Measurements from ENCODE around the gene FMNL3. TPM values are rescaled to one million over a fixed set of nuclear protein-coding genes. Genes with fewer than 3 reads are reported as not detected.

The FMNL3 gene
- total RNA-seq, 4 donors from 2014 or later, result 9.6 to 14.6 (median 12.8) TPM

DNA sequence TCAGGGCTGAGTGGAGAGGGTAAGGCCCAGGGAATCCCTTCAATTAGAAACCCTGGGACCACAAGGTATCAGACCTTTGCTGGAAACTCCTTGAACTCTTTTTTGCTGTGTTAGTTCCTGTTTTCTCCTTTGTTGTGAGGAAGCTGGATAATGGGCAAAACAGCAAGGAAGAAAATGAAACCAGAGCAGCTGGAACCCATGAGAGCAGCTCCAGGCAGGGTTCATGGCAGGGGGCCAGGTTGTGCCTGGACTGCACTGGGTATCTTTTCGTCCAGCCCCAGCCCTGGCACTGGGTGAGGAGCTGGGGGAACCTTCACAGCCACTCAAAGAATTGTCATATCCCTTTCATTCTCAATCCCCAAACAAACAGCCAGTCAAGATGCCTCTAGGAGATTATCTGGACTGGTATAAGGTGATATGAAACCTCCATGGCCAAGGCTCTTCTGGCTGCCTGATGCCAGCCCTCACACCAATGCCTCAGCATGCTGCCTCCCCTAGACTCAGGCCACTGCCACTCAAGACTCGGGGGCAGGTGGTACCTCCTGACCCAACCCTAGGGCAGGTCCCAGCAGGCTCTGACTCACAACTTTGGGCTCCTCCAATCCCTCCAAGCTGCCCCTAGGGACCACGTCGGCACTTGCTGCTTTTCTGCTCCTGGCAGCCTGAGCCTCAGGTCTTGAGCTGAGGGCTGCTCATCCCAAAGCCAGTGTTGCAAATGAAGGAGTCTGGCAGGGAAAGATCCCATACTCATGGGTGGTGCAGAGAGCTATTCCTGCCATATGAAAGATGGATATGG lies 118.3 kb downstream of the FMNL3 start:
- no peak overlapping the region for H3K4me3 ChIP-seq

GRCh38 chr12:49588281-49588680 lies 118.9 kb downstream of the FMNL3 start:
- no peaks in the 10 kb centered on the region for H3K27me3 ChIP-seq
- H3K4me1 ChIP-seq, result peaks cover 5 to 11% (median 8%) of the 10 kb centered on the region in 4 donors
- peaks cover 0 to 22% (median 8%) of the 10 kb centered on the region in 4 donors for H3K36me3 ChIP-seq
- DNase-seq (ENCODE audit: extremely low spot score), result no peak
- TF ChIP-seq POLR2A (IDR thresholded peaks at IDR 0.05; ENCODE audit: low read depth), result no peak
- no peak for TF ChIP-seq EP300 (IDR thresholded peaks at IDR 0.05)
- TF ChIP-seq, protein P1, sequence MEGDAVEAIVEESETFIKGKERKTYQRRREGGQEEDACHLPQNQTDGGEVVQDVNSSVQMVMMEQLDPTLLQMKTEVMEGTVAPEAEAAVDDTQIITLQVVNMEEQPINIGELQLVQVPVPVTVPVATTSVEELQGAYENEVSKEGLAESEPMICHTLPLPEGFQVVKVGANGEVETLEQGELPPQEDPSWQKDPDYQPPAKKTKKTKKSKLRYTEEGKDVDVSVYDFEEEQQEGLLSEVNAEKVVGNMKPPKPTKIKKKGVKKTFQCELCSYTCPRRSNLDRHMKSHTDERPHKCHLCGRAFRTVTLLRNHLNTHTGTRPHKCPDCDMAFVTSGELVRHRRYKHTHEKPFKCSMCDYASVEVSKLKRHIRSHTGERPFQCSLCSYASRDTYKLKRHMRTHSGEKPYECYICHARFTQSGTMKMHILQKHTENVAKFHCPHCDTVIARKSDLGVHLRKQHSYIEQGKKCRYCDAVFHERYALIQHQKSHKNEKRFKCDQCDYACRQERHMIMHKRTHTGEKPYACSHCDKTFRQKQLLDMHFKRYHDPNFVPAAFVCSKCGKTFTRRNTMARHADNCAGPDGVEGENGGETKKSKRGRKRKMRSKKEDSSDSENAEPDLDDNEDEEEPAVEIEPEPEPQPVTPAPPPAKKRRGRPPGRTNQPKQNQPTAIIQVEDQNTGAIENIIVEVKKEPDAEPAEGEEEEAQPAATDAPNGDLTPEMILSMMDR (IDR thresholded peaks at IDR 0.05), result no peak
- no peak for TF ChIP-seq POLR2AphosphoS5 (IDR thresholded peaks at IDR 0.05)
- WGBS, result 94% methylated on average over 6 of the region's 7 CpGs
- no peak overlapping the region for H3K27ac ChIP-seq (replicated peaks in 1 of 4)
- intact Hi-C loops (cut with DNase I), result no loop called here
- H3K4me3 ChIP-seq, result no peak overlapping the region
- H3K9me3 ChIP-seq, result peaks cover 0 to 5% (median 0%) of the 10 kb centered on the region in 4 donors

More for the DNA sequence above, 118.3 kb downstream of the FMNL3 start:
- Histone ChIP-seq H3K27me3 (no peaks in the 10 kb centered on the region), H3K4me1 (peaks cover 0 to 7% (median 2%) of the 10 kb centered on the region in 4 donors), H3K27ac (replicated peaks in 1 of 4) (no peak overlapping the region), H3K36me3 (peaks cover 0 to 22% (median 8%) of the 10 kb centered on the region in 4 donors), H3K9me3 (peaks cover 0 to 5% (median 0%) of the 10 kb centered on the region in 4 donors)
- no peak for TF ChIP-seq POLR2AphosphoS5 (IDR thresholded peaks at IDR 0.05)
- TF ChIP-seq, protein P1 (IDR thresholded peaks at IDR 0.05), result no peak
- no peak for TF ChIP-seq EP300 (IDR thresholded peaks at IDR 0.05)
- no peak for TF ChIP-seq POLR2A (IDR thresholded peaks at IDR 0.05; ENCODE audit: low read depth)
- WGBS, result 78% methylated on average over 4 of the region's 4 CpGs
- no peak for DNase-seq (ENCODE audit: extremely low spot score)
- intact Hi-C loops (cut with DNase I), result no loop called here

- H3K4me1 ChIP-seq, result peaks cover 14 to 19% (median 17%) of the 10 kb centered on the region in 4 donors
- no peak overlapping the region for H3K4me3 ChIP-seq
- no peaks in the 10 kb centered on the region for H3K27me3 ChIP-seq
- H3K36me3 ChIP-seq, result peaks cover 0 to 22% (median 8%) of the 10 kb centered on the region in 4 donors
- intact Hi-C loops (cut with DNase I), result no loop called here
- 86% methylated on average over 11 of the region's 11 CpGs for WGBS
- peaks cover 0 to 5% (median 0%) of the 10 kb centered on the region in 4 donors for H3K9me3 ChIP-seq
- TF ChIP-seq POLR2AphosphoS5 (IDR thresholded peaks at IDR 0.05), result no peak
- no peak for DNase-seq (ENCODE audit: extremely low spot score)
- no peak overlapping the region for H3K27ac ChIP-seq (replicated peaks in 1 of 4)
These were observed 119.9 kb downstream of the FMNL3 start for GRCh38 chr12:49587174-49587908.

Small RNA genes lying within 50 kb of the gene (small RNA-seq; reads per million reads assigned to genes)
- gene AC020612.2 (0 reads per million in 3 donors), gene HIGD1AP9 (0 reads per million in 3 donors), gene POLR2KP1 (0 reads per million in 3 donors), gene RNU6-834P (0 reads per million in 3 donors)

Other genes starting within 250 kb of the FMNL3 start
- gene KCNH3, start 168.4 kb downstream of the FMNL3 start, total RNA-seq, result under 1 TPM in 3 of 4 donors, not detected in 1; 0.34 to 0.66 (median 0.65) TPM
- gene MCRS1, start 139.3 kb downstream of the FMNL3 start, total RNA-seq, result 10 to 100 TPM; 43.7 to 71.9 (median 56.4) TPM
- gene FAM186B, start 101.8 kb downstream of the FMNL3 start, total RNA-seq, result under 1 TPM; under 0.01 to 0.46 (median 0.21) TPM
- 10 to 100 TPM in 3 of 4 donors, 1 to 10 TPM in 1; 9.6 to 19.0 (median 13.9) TPM for gene PRPF40B, start 83.8 kb downstream of the FMNL3 start, total RNA-seq
- 100 to 1,000 TPM; 228 to 395 (median 322) TPM for gene TMBIM6, start 34.2 kb upstream of the FMNL3 start, total RNA-seq
- gene NCKAP5L, start 121.0 kb upstream of the FMNL3 start, total RNA-seq, result 10 to 100 TPM; 15.0 to 30.5 (median 23.0) TPM
- gene BCDIN3D, start 135.7 kb upstream of the FMNL3 start, total RNA-seq, result 1 to 10 TPM; 2.2 to 6.2 (median 5.5) TPM
- 10 to 100 TPM in 1 of 4 donors, 1 to 10 TPM in 3; 4.1 to 10.3 (median 7.4) TPM for gene FAIM2, start 196.5 kb upstream of the FMNL3 start, total RNA-seq
- not detected for gene AQP2, start 243.3 kb upstream of the FMNL3 start, total RNA-seq

Data from esophagus muscularis mucosa (tissue), 4 donors.